CD4-positive, alpha-beta T cell treated with Interleukin-17A for 1 hour (primary cell): ENCODE measurements around the gene DNTTIP2.
A peak's percentile ranks its signal among the peaks of the same experiment; 100 is the strongest.
"Not testable (repeated sequence)": the region's sequence is repeated elsewhere in the genome, so short reads cannot be mapped to it uniquely, and the experiment has no call there.

Experiments used
- DNase-seq: peaks from one replicate; pipeline ENCODE4 v3.0.0-alpha.2; 2020

Gene DNTTIP2

GRCh38 chr1:93840956-93841482 lies 38.0 kb downstream of the DNTTIP2 start:
- DNase-seq: no peak

DNA sequence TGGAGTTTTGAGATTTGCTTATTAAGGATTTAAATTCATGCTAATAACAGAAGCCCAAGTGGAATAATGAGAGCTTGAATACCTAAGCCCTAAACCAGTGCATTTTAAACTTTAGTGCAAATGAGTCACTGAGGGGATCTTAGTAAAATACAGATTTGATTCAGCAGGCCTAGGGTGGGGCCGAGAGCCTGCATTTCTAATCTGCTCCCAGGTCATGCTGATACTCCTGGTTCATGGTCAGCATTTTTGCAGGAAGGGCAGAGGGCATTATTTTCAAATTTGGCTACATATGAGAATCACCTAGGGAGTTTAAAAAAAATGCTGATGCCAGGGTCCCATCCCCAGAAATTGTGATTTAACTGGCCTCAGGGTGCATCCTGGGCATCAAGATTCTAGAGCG lies 39.3 kb downstream of the DNTTIP2 start:
- no peak for DNase-seq

DNA sequence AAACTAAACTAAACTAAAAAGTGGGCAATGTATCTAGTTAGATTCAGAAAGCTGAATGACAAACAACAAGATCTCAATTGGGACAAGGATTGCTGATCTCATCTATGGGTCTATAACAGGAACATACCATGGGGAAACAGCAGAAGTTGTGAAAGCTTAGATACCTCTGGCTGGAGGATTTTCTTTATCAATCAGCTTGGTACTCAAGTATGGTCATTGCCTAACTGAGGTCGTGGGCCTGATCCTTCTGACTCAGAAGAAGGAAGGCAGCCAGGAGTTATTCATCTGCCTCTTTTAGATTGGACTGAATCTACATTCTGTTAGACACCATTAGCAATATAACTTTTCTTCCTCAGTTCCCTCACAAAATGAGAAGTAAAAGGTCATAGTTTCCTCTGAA lies 39.7 kb downstream of the DNTTIP2 start:
- DNase-seq: no peak

DNA sequence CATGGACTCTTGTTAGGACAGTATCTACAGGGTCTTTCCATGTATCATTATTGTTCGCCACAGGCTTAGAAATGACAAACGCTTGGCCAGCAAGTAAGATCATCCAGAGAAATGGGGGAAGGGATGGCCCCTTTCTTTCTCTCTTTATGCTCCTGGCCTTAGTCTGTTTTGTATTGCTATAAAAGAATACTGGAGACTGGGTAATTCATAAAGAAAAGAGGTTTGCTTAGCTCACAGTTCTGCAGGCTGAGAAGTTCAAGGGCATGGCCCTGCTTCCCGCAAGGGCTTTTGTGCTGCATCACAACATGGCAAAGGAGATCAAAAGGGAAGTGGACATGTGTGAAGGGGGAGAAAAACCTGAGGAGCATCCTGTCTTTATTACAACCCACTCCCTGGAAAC lies 41.0 kb downstream of the DNTTIP2 start:
- no peak for DNase-seq

- not testable (repeated sequence) for DNase-seq
Observed at GRCh38 chr1:93833293-93833692, 45.7 kb downstream of the DNTTIP2 start.

- no peak for DNase-seq
Observed at GRCh38 chr1:93829061-93829460, 49.9 kb downstream of the DNTTIP2 start.

DNA sequence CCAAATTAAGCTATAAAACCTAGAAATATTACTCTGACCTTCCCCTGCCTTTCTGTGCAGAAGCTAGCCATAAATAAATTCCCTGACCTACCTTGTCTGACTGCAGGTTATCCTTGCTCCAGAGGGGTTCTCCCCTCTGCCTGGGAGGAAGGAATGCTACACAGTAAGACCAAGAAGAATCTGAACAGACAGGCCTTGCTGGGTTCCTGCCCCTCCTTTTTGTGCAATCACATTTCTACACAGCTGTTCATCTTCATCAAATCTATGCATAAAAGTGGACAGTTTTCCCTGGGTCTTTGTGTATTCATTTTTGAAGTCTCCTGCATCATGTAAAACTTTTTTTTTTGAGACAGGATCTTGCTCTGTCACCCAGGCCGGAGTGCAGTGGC lies 50.6 kb downstream of the DNTTIP2 start:
- no peak for DNase-seq

DNA sequence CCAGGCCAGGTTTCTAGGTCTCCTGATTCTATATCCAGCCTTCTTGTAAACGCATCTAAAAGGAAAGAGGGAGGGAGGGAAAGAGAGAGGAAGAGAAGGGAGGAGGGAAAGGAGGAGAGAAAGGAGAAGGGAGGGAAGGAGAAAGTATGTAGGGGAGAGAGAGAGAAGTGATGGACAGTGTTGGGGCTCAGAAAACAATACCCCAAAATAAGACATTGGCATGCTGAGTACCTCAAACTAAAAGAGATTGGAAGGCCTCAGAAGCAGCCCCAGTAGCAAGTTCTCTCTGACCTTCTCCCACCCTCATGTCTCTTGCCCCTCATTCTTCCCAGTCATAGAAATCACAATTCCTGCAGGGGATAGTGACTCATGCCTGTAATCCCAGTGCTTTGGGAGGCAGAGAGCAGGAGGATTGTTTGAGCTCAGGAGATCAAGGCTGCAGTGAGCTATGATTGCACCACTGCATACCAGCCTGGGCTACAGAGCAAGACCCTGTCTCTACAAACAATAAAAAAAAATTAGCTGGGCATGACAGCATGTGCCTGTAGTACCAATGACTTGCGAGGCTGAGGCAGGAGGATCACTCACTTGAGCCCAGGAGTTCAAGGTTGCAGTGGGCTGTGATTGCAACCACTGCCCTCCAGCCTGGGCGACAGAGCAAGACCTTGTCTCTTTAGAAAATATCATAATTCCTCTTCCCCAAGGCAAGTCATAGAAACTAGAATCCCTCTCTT lies 51.2 kb downstream of the DNTTIP2 start:
- DNase-seq: no peak

DNA sequence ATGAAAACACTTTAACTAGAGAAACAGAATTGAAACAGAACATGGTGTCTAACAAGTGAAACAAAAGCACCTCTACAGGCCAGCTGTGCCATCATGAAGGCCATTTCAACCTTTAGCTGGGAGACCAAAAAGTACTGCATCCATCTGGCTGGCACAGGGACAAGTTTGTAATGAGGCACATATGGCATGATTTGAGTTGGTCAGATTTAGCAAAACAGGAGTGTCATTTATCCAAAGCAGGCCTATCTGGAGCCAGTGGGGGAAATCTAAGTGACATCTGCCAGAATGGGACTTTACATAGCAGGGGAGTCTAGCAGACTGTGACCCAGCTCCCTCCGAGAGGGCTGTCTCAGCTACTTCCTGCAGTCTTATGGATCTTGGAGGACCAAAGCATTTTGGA lies 51.9 kb downstream of the DNTTIP2 start:
- no peak for DNase-seq

DNA sequence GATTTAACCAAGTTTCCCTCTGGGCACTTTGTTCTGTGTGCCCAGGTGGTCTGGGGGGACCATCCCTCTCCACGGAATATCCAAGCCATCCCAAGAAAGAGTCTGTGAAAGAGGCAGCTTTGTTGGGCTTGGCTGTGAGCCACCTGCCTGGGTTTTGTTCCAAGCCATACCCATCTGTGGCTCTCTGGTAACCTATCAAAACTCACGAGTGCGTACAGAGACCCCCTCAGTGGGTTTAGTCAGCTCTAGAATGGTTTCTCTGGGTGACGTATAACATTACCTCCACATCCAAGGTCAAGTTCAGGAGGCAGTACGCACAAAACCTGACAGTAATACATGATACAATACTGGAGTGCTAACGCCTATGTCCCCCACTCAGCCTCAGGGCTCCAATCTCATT lies 54.2 kb downstream of the DNTTIP2 start:
- no peak for DNase-seq

DNA sequence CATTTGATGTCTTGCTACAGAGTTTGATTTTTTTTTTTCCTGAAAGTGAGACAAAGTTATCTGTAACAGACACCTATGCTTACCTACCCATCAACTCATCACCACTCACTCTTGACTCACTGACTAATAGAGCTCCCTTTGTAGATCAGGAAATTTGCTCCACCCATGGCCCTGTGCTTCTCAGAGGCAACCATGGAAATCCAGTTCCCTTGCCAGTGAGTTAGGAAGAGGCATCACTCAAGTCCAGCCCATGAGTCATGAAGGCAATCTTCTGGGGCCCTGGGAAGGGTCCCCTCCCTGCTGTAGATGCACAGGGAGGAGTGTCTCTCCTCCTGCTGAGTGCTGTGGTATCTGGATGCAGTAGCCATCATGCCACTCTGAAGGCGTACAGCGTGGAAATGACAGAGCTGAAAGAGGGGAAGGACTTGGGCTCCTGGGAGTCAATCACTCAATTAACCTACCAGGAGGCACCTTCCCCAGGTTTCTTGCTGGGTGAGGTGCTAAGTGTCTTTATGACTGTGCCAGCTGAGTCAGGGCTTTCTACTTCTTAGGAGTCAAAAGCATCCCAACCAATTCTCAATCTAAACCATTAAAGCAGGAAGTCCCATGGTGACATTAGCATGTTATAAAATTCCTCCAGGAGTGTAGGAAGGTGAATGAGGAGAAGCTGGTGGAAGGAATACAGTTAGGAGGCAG lies 56.1 kb downstream of the DNTTIP2 start:
- DNase-seq: no peak

- DNase-seq: no peak
Observed at GRCh38 chr1:93821423-93822144, 57.4 kb downstream of the DNTTIP2 start.

DNA sequence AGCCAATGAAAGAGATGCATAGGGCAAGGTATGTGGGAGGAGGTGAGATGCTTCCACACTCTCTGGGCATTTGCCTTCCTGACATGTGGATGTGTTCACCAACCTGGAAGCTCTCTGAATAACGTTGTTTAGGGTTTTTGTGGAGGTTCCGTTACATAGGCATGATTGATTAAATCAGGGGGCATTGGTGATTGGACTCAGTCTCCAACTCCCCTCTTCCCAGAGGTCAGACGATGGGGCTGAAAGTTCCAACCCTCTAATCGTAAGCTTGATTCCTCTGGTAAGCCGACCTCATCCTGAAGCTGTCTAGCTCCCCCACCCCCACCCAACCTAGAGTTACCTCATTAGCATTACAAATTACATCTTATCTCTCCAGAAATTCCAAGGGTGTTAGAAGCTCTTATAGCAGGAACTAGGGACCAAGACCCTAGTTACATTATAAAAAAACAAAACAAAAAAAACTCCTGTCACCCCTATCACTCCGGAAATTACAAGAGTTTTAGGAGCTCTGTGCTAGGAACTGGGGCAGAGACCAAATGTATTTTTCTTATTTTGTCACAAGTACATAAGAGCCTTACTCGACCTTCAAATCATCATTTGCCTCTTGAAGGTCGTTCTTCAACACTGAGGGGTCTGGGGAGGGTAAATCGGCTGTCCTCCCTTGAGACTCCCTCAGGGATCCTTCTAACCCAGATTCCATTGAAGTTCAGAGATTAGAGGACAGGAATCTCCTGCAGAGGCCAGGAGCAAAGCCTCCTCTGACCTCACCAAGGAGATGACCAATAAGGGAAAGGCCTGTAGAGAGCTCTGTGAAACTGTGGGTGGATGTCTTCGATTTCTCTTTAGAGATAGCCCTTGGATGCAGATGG lies 58.2 kb downstream of the DNTTIP2 start:
- DNase-seq: no peak

GRCh38 chr1:93818570-93818959 lies 60.4 kb downstream of the DNTTIP2 start:
- DNase-seq: no peak

DNA sequence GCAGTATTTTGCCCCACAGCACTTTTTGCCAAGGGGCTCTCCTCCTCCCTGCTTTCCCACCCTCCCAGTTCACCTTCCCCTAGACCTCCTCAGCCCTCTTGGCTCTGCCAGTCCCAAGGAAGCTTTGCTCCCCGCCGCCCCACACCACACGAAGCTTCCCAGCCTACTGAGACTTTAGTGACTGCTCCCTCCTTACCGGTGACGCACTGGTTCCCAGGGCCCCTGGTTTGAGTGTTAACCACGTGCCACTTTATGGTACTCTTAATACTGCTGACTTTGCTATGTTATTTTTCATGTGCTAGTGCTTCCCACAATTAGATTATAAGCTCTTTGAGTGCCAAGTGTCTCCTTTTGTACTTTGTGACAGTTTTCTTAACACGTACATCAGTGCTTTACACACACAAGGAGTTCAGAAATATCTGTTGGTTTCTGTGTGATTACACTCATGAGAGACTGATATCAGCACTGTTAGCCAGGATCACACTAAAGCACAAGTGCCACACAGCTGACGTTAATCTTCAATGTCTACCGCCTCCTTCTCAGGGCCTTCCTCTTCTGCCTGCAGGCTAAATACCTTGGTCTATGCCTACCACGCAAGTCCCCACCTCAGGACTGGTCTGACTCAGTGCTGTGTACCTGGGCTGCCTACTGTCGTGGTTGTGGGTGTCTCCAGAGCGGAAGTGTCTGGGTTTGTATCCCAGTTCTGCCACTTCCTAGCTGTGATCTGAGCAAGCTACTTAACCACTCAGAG lies 61.0 kb downstream of the DNTTIP2 start:
- peak; percentile 30 for DNase-seq

- peak; percentile 7 for DNase-seq
Observed at GRCh38 chr1:93816970-93817678, 61.9 kb downstream of the DNTTIP2 start.
